IgD-negative memory B cell (primary cell): ENCODE data around the gene ISG20. TPM values are rescaled to one million over a fixed set of nuclear protein-coding genes. Genes with fewer than 3 reads are reported as not detected.
A peak's percentile ranks its signal among the peaks of the same experiment; 100 is the strongest.

Source experiments
- H3K27ac Mint-ChIP-seq, 3 donors: one replicate each; pipeline ENCODE4 v1.8.0; 2020 to 2022; ENCODE audit warnings: mild to moderate bottlenecking in 3 of 3, mixed read lengths in 3 of 3, moderate library complexity in 1 of 3
- H3K27me3 Mint-ChIP-seq: one replicate; pipeline ENCODE4 v1.8.0; 2021; ENCODE audit warnings: mixed read lengths
- H3K36me3 Mint-ChIP-seq: one replicate; pipeline ENCODE4 v1.8.0; 2020; ENCODE audit warnings: mild to moderate bottlenecking, mixed read lengths
- H3K4me1 Mint-ChIP-seq, 3 donors: one replicate each; pipeline ENCODE4 v1.8.0; 2020 to 2022; ENCODE audit warnings: mixed read lengths in 3 of 3, mild to moderate bottlenecking in 1 of 3
- H3K4me3 Mint-ChIP-seq, 4 donors: one replicate each; pipeline ENCODE4 v1.8.0; 2020 to 2022; ENCODE audit warnings: mild to moderate bottlenecking in 4 of 4, mixed read lengths in 4 of 4, moderate library complexity in 3 of 4
- H3K9me3 Mint-ChIP-seq, 3 donors: one replicate each; pipeline ENCODE4 v1.8.0; 2020 to 2021; ENCODE audit warnings: mixed read lengths in 3 of 3, mild to moderate bottlenecking in 1 of 3
- polyA plus RNA-seq: library from polyadenylated mRNA; unstranded; fragments of 300-500 nt; fragmentation: Illumina TruSeq; gene quantifications from one replicate; pipeline ENCODE4 v1.2.3, GENCODE V29; 2021

Gene ISG20
- polyA plus RNA-seq, 1 donor from 2014 or later, result 760 TPM

DNA sequence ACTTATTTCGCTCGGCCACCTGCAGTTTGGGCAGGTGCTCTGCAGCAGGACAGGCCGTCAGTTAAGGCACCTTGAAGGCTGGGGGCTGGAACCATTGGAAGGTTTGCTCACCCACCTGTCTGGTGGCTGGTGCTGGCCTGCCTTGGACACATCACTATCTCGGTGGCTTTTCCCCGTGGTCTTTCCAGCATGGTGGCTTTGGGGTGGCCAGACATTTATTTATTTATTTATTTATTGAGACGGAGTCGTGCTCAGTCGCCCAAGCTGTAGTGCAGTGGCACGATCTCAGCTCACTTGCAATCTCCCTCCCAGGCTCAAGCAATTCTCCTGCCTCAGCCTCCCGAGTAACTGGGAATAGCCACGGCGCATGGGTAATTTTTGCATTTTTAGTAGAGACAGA is 11.7 kb downstream of the ISG20 start:
- Mint-ChIP-seq H3K4me3 (peak overlapping the region in 2 of 4 donors; percentile 28 to 80), H3K9me3 (no peaks in the 10 kb centered on the region), H3K36me3 (peaks cover 10% of the 10 kb centered on the region), H3K27ac (peak overlapping the region in 1 of 3 donors; percentile 71), H3K4me1 (peaks cover 50 to 59% (median 51%) of the 10 kb centered on the region in 3 donors), H3K27me3 (no peaks in the 10 kb centered on the region)

DNA sequence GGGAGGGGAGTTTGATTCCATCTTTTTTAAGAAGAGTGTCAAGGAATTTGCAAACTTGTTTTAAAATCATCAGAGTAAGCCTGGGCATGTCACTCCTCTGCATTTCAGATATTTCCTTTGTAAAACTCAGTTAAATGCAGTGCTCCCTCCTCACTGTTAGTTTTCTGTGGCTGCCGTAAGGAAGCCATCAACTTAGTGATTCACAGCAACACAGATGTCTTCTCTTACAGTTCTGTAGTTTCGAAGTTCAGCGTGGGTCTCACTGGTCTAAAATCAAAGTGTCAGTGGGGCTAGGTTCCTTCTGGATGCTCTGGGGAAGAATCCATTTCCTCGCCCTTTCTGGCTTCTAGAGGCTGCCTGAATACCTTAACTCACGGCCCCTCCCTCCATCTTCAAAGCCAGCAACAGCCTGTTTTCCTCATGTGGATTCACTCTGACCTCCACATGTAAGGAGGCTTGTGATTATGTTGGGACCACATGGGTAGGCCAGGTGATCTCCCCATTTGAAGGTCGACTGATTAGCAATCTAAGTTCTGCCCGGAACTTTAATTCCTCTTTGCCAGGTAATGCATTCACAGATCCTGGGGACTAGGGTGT is 12.4 kb downstream of the ISG20 start:
- no peaks in the 10 kb centered on the region for H3K27me3 Mint-ChIP-seq
- peak overlapping the region; percentile 31 to 79 (median 74) for H3K27ac Mint-ChIP-seq
- H3K36me3 Mint-ChIP-seq, result peaks cover 10% of the 10 kb centered on the region
- H3K4me1 Mint-ChIP-seq, result peaks cover 50 to 59% (median 56%) of the 10 kb centered on the region in 3 donors
- H3K9me3 Mint-ChIP-seq, result no peaks in the 10 kb centered on the region
- peak overlapping the region in 1 of 4 donors; percentile 80 for H3K4me3 Mint-ChIP-seq

GRCh38 chr15:88651971-88652370 is 13.2 kb downstream of the ISG20 start:
- H3K27me3 Mint-ChIP-seq, result no peaks in the 10 kb centered on the region

DNA sequence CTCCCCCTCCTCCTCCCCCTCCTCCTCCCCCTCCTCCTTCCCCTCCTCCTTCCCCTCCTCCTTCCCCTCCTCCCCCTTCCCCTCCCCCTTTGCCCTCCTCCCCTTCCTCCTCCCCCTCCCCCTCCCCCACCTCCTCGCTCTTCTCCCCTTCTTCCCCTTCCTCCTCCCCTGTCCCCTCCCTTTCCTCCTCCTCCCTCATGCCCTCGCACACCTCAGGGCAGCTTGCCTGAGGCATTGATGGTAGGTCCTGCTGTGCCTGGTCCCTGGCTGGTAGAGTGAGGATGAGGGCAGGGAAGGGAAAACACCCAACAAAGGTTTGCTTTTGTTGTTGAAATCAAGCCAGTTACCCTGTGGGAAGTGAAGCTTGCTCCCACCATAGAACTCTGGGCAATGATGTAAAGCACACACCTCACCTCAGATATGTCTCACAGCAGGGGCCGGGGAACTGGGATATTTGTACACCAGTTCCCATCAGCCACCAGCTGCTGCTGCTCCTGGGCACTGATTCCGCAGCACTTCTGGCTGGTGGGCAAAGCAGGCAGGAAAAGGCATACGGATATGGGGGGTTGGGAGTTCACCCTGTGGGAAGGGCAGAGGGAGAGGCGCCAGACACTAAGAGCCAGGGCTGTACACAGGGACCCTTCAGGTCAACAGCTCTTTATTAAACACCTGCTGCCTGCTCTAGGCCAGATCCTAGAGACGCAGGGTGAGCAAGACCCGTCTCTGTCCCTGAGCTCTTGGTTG is 13.8 kb downstream of the ISG20 start:
- no peaks in the 10 kb centered on the region for H3K27me3 Mint-ChIP-seq
- H3K4me1 Mint-ChIP-seq, result peaks cover 49 to 61% (median 57%) of the 10 kb centered on the region in 3 donors
- no peaks in the 10 kb centered on the region for H3K9me3 Mint-ChIP-seq
- peak overlapping the region in 2 of 3 donors; percentile 80 to 93 for H3K27ac Mint-ChIP-seq
- peak overlapping the region in 2 of 4 donors; percentile 28 to 33 for H3K4me3 Mint-ChIP-seq
- H3K36me3 Mint-ChIP-seq, result peaks cover 13% of the 10 kb centered on the region

More at GRCh38 chr15:88651971-88652370, 13.2 kb downstream of the ISG20 start:
- Mint-ChIP-seq H3K27ac (peak overlapping the region in 1 of 3 donors; percentile 79), H3K4me1 (peaks cover 50 to 60% (median 58%) of the 10 kb centered on the region in 3 donors), H3K36me3 (peaks cover 12% of the 10 kb centered on the region), H3K4me3 (no peak overlapping the region), H3K9me3 (no peaks in the 10 kb centered on the region)

GRCh38 chr15:88653200-88654064 is 14.6 kb downstream of the ISG20 start:
- peaks cover 11% of the 10 kb centered on the region for H3K36me3 Mint-ChIP-seq
- H3K4me3 Mint-ChIP-seq, result peak overlapping the region in 1 of 4 donors; percentile 28
- H3K27me3 Mint-ChIP-seq, result no peaks in the 10 kb centered on the region
- peaks cover 48 to 58% (median 58%) of the 10 kb centered on the region in 3 donors for H3K4me1 Mint-ChIP-seq
- no peaks in the 10 kb centered on the region for H3K9me3 Mint-ChIP-seq
- peak overlapping the region in 2 of 3 donors; percentile 92 to 93 for H3K27ac Mint-ChIP-seq

GRCh38 chr15:88654430-88655102 is 15.8 kb downstream of the ISG20 start:
- H3K27ac Mint-ChIP-seq, result peak overlapping the region in 2 of 3 donors; percentile 78 to 92
- H3K27me3 Mint-ChIP-seq, result no peaks in the 10 kb centered on the region
- H3K36me3 Mint-ChIP-seq, result peaks cover 4% of the 10 kb centered on the region
- H3K4me1 Mint-ChIP-seq, result peaks cover 45 to 50% (median 47%) of the 10 kb centered on the region in 3 donors
- no peaks in the 10 kb centered on the region for H3K9me3 Mint-ChIP-seq
- H3K4me3 Mint-ChIP-seq, result peak overlapping the region in 1 of 4 donors; percentile 3

GRCh38 chr15:88655103-88655553 is 16.3 kb downstream of the ISG20 start:
- H3K4me3 Mint-ChIP-seq, result peak overlapping the region in 1 of 4 donors; percentile 81
- H3K36me3 Mint-ChIP-seq, result peaks cover 4% of the 10 kb centered on the region
- no peaks in the 10 kb centered on the region for H3K9me3 Mint-ChIP-seq
- no peaks in the 10 kb centered on the region for H3K27me3 Mint-ChIP-seq
- peaks cover 43 to 47% (median 43%) of the 10 kb centered on the region in 3 donors for H3K4me1 Mint-ChIP-seq
- peak overlapping the region; percentile 78 to 97 (median 92) for H3K27ac Mint-ChIP-seq

- Mint-ChIP-seq H3K4me3 (peak overlapping the region in 3 of 4 donors; percentile 3 to 89 (median 81)), H3K9me3 (no peaks in the 10 kb centered on the region), H3K27me3 (no peaks in the 10 kb centered on the region), H3K36me3 (peaks cover 4% of the 10 kb centered on the region), H3K27ac (peak overlapping the region; percentile 92 to 97 (median 93)), H3K4me1 (peaks cover 43 to 44% (median 43%) of the 10 kb centered on the region in 3 donors)
Observed at GRCh38 chr15:88655800-88656488, 17.1 kb downstream of the ISG20 start.

DNA sequence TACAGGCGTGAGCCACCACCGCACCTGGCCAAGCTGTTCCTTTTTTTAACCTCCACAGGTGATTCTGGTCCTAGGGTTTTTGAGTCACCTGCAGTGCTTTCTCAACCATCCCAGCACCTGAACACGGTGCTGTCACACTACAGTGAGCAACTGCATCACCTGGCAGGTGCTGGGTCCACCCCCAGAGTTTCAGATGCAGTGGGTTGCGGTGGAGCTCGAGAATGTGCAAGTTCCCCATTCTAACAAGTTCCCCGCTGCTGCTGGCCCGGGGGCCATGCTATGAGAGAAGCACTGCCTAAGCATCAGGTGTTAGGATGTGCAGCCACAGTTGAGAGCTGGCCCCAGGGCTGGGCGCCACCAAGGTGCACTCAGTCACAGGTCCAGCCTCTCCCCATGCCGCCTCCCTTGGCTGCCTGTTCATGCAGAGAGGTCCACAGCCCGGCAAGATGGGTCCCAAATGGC is 18.0 kb downstream of the ISG20 start:
- Mint-ChIP-seq H3K36me3 (peaks cover 6% of the 10 kb centered on the region), H3K27me3 (no peaks in the 10 kb centered on the region), H3K27ac (peak overlapping the region; percentile 92 to 97 (median 93)), H3K9me3 (no peaks in the 10 kb centered on the region), H3K4me1 (peaks cover 36 to 43% (median 37%) of the 10 kb centered on the region in 3 donors), H3K4me3 (peak overlapping the region; percentile 34 to 94 (median 79))

GRCh38 chr15:88657326-88658069 is 18.7 kb downstream of the ISG20 start:
- Mint-ChIP-seq H3K36me3 (peaks cover 6% of the 10 kb centered on the region), H3K27me3 (no peaks in the 10 kb centered on the region), H3K27ac (peak overlapping the region; percentile 92 to 97 (median 93)), H3K4me1 (peaks cover 36 to 43% (median 37%) of the 10 kb centered on the region in 3 donors), H3K4me3 (peak overlapping the region in 3 of 4 donors; percentile 81 to 94 (median 85)), H3K9me3 (no peaks in the 10 kb centered on the region)

- Mint-ChIP-seq H3K4me3 (peak overlapping the region in 3 of 4 donors; percentile 26 to 78 (median 34)), H3K9me3 (no peaks in the 10 kb centered on the region), H3K4me1 (peaks cover 29 to 39% (median 31%) of the 10 kb centered on the region in 3 donors), H3K27me3 (no peaks in the 10 kb centered on the region), H3K27ac (peak overlapping the region in 2 of 3 donors; percentile 57 to 80), H3K36me3 (peaks cover 6% of the 10 kb centered on the region)
Observed at GRCh38 chr15:88658070-88658965, 19.5 kb downstream of the ISG20 start.
